Activated T-cell treated with anti-CD3 and anti-CD28 coated beads, Interleukin-2, amount 50 U/mL, for 24 hours (primary cell): ENCODE data around the gene PER1.

Source experiments
- DNase-seq: peaks from one replicate; pipeline ENCODE4 v3.0.0-alpha.2; 2020
- H3K27ac Mint-ChIP-seq: 2 replicates; pipeline ENCODE4 v1.8.0; 2020; ENCODE audit warnings: mild to moderate bottlenecking, mixed read lengths
- H3K27me3 Mint-ChIP-seq: 2 replicates; pipeline ENCODE4 v1.8.0; 2020; ENCODE audit warnings: mixed read lengths
- H3K36me3 Mint-ChIP-seq: 2 replicates; pipeline ENCODE4 v1.8.0; 2020; ENCODE audit warnings: low read depth, mixed read lengths
- H3K4me1 Mint-ChIP-seq: 2 replicates; pipeline ENCODE4 v1.8.0; 2020; ENCODE audit warnings: low read depth, mixed read lengths
- H3K4me3 Mint-ChIP-seq: 2 replicates; pipeline ENCODE4 v1.8.0; 2020; ENCODE audit warnings: mild to moderate bottlenecking, moderate library complexity, mixed read lengths
- H3K9me3 Mint-ChIP-seq: 2 replicates; pipeline ENCODE4 v1.8.0; 2020; ENCODE audit warnings: mixed read lengths

The PER1 gene

DNA sequence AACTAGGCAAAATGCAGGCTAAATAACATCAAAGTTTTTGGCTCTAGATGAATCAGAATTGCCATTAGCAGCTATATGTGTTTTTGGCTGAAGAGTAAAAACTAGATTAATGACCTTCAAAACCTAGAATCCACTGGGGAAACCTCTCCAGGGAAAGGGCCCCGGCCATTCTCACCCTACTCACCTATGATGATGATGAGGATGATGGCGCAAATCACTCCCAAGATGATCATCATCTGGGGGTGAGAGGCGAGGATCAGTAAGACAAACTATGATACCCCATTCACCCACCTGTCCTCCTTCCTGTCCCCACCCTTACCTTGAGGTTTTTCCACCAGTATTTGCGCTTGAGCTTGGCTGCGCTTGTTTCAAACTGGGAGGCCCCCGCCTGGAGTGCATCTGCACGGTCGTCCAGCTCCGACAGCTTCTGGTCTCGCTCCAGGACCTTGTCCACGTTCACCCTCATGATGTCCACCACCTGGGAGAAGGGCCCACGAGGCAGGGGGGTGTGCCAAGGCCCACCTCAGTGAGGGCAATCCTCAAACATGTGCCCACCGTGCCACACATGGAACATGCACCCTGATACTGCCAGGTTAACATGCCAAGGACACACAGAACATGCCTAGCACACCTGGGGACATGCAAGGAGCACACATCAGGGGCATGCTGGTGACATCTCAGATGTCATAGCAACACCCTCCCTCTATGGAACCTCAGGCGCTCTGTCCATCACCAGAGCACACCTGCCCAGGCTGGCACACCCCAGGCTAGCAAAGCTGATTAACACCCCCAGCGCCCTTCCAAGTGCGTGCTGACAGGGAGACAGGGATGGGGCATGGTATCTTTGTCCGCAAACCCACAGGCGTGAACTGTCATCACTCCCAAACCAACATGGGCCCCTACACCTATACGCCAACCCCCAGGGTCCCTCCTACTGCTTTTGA lies 9.4 kb upstream of the PER1 start:
- H3K27me3 Mint-ChIP-seq: no peaks in the 10 kb centered on the region

GRCh38 chr17:8160741-8161221 lies 8.6 kb upstream of the PER1 start:
- Mint-ChIP-seq H3K27me3 (no peaks in the 10 kb centered on the region), H3K4me3 (peak overlapping the region; percentile 87), H3K4me1 (peaks cover 57% of the 10 kb centered on the region), H3K27ac (peak overlapping the region; percentile 95), H3K9me3 (no peaks in the 10 kb centered on the region), H3K36me3 (peaks cover 40% of the 10 kb centered on the region)
- no peak for DNase-seq

More for the DNA sequence above, 9.4 kb upstream of the PER1 start:
- peaks cover 59% of the 10 kb centered on the region for H3K4me1 Mint-ChIP-seq
- peaks cover 40% of the 10 kb centered on the region for H3K36me3 Mint-ChIP-seq
- no peaks in the 10 kb centered on the region for H3K9me3 Mint-ChIP-seq
- H3K4me3 Mint-ChIP-seq: peak overlapping the region; percentile 87
- peak; percentile 42 for DNase-seq
- H3K27ac Mint-ChIP-seq: peak overlapping the region; percentile 95

- Mint-ChIP-seq H3K27me3 (no peaks in the 10 kb centered on the region), H3K4me1 (peaks cover 57% of the 10 kb centered on the region), H3K9me3 (no peaks in the 10 kb centered on the region), H3K27ac (peak overlapping the region; percentile 92), H3K36me3 (peaks cover 40% of the 10 kb centered on the region), H3K4me3 (peak overlapping the region; percentile 40)
- DNase-seq: no peak
Observed at GRCh38 chr17:8160224-8160577, 8.0 kb upstream of the PER1 start.

- H3K9me3 Mint-ChIP-seq: no peaks in the 10 kb centered on the region
- DNase-seq: no peak
- H3K36me3 Mint-ChIP-seq: peaks cover 40% of the 10 kb centered on the region
- H3K4me1 Mint-ChIP-seq: peaks cover 51% of the 10 kb centered on the region
- peak overlapping the region; percentile 92 for H3K27ac Mint-ChIP-seq
- H3K27me3 Mint-ChIP-seq: no peaks in the 10 kb centered on the region
- peak overlapping the region; percentile 40 for H3K4me3 Mint-ChIP-seq
Observed at GRCh38 chr17:8159459-8160223, 7.4 kb upstream of the PER1 start.

DNA sequence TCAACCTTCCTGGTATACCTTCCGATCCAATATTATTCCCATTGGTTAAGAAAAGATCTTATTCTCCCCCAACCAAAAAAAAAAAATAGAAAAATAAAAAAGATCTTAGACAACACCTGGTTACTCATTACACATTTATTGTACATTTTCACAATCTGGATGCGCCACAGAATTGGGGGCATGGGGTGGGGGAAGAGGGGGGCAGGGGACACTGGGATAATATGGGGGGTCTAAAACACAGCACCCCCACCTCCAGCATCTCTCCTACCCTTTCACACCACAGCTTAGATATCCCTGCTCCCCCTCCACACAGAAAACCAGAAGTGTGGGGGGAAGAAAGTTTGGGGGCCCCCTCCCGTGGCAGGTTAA lies 6.8 kb upstream of the PER1 start:
- Mint-ChIP-seq H3K27ac (peak overlapping the region; percentile 92), H3K4me1 (peaks cover 45% of the 10 kb centered on the region), H3K4me3 (peak overlapping the region; percentile 37), H3K27me3 (no peaks in the 10 kb centered on the region), H3K36me3 (peaks cover 40% of the 10 kb centered on the region), H3K9me3 (no peaks in the 10 kb centered on the region)
- no peak for DNase-seq

GRCh38 chr17:8158267-8159031 lies 6.2 kb upstream of the PER1 start:
- DNase-seq: peak; percentile 88
- H3K4me1 Mint-ChIP-seq: peaks cover 42% of the 10 kb centered on the region
- H3K36me3 Mint-ChIP-seq: peaks cover 40% of the 10 kb centered on the region
- H3K4me3 Mint-ChIP-seq: peak overlapping the region; percentile 37
- no peaks in the 10 kb centered on the region for H3K9me3 Mint-ChIP-seq
- H3K27me3 Mint-ChIP-seq: no peaks in the 10 kb centered on the region
- peak overlapping the region; percentile 91 for H3K27ac Mint-ChIP-seq

DNA sequence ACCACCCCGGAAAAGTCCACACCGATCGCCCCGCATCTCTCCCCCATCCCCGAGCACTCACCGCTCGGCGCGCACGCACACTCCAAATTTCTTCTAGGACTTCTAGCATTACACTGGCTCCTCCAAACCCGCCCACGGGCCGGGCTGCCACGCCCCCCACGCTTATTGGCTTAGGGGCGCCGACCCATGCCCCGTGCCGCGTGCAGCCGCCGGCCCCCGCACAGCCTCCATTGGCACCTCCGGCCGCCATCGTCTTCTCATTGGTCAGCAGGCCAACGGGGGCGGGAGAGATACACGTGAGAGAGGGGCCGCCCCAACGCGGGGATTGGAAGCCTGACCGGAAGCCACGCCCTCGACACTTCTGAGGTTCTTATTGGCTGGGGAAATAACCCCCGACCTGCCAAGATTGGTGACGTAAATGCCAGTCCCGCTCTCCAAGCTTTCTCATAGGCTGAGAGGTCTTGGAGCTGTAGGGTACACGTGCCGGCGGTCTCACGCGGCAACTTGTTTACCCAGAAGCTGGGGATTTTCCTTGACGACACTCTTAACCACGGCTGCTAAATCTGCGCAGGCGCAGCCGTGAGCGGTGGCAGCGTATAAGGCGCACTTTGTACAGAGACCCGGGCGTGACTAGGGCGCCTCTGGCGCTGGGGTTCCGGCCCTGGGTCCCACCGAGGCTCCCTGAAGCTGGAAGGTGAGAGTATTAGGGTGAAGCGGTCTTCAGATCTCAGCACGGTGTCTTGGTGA lies 4.2 kb upstream of the PER1 start:
- no peak overlapping the region for H3K27ac Mint-ChIP-seq
- H3K4me1 Mint-ChIP-seq: peaks cover 51% of the 10 kb centered on the region
- no peaks in the 10 kb centered on the region for H3K27me3 Mint-ChIP-seq
- peak; percentile 99 for DNase-seq
- H3K4me3 Mint-ChIP-seq: no peak overlapping the region
- H3K9me3 Mint-ChIP-seq: no peaks in the 10 kb centered on the region
- H3K36me3 Mint-ChIP-seq: peaks cover 40% of the 10 kb centered on the region

GRCh38 chr17:8155996-8156245 lies 3.7 kb upstream of the PER1 start:
- DNase-seq: no peak
- Mint-ChIP-seq H3K27ac (no peak overlapping the region), H3K27me3 (no peaks in the 10 kb centered on the region), H3K9me3 (no peaks in the 10 kb centered on the region), H3K4me1 (peaks cover 49% of the 10 kb centered on the region), H3K36me3 (peaks cover 37% of the 10 kb centered on the region), H3K4me3 (no peak overlapping the region)

DNA sequence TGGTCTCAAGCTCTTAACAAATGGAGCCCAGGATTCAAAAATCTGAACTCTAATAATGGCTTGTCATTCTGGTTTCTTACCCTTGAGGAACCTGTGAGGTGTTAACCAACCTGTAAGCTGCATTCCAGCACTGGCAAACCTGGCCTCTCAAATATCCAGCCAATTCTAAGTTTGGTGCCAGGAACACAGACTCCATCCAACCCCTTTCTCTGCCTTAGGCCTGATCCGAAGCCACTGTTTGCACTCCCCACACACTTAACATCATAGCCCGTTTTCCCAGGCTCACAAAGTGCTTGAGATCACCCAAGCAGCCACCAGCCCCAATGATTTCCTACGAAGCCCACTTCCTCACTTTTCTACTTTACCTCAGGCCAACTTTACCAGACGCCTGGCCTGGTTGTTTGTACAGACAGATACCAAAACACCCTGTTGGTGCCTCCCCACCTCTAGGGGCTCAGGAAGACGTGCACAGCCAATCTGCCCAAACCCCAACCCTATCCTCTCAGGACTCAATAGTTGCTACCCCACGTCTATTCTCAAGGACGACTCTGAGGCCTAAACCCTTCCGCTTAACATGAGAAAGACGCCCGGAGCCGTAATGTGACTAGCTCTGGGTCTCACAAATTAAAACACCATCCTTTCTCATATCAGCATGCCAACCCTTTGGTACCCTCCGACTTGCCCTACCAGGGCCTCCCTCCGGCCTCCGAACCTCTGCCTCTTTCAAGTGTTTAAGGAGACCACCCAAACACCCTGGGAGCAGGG lies 3.2 kb upstream of the PER1 start:
- Mint-ChIP-seq H3K4me3 (no peak overlapping the region), H3K4me1 (peaks cover 49% of the 10 kb centered on the region), H3K27me3 (no peaks in the 10 kb centered on the region), H3K27ac (no peak overlapping the region), H3K36me3 (peaks cover 33% of the 10 kb centered on the region), H3K9me3 (no peaks in the 10 kb centered on the region)
- no peak for DNase-seq

- H3K27me3 Mint-ChIP-seq: no peaks in the 10 kb centered on the region
- no peak overlapping the region for H3K27ac Mint-ChIP-seq
- DNase-seq: no peak
- H3K4me1 Mint-ChIP-seq: peaks cover 49% of the 10 kb centered on the region
- no peak overlapping the region for H3K4me3 Mint-ChIP-seq
- H3K9me3 Mint-ChIP-seq: no peaks in the 10 kb centered on the region
- H3K36me3 Mint-ChIP-seq: peaks cover 33% of the 10 kb centered on the region
Observed at GRCh38 chr17:8154608-8155155, 2.5 kb upstream of the PER1 start.

- no peak overlapping the region for H3K27ac Mint-ChIP-seq
Observed at GRCh38 chr17:8153957-8154607, 1.9 kb upstream of the PER1 start.

DNA sequence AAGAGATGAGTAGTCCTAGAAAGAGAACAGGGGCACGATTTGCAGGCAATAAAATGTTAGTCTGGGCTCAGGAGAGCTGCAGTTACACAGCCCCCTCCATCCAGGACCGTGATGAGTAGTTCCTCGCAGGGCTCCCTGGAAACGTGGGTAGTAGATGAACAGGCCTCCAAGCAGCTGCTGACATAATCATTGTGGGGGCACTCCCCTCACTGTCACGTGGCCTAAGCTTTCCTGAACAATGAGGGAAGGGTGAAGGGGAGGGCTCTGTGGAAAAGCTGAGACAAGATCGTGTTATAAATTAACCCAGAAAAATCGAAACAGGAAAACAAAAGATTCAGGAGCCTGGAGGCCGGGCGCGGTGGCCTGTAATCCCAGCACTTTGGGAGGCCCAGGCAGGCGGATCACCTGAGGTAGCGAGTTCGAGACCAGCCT lies 1.3 kb upstream of the PER1 start:
- peak; percentile 65 for DNase-seq
- peak overlapping the region; percentile 66 for H3K4me3 Mint-ChIP-seq
- H3K4me1 Mint-ChIP-seq: peaks cover 43% of the 10 kb centered on the region
- H3K36me3 Mint-ChIP-seq: peaks cover 35% of the 10 kb centered on the region
- H3K27ac Mint-ChIP-seq: no peak overlapping the region
- H3K9me3 Mint-ChIP-seq: no peaks in the 10 kb centered on the region
- H3K27me3 Mint-ChIP-seq: no peaks in the 10 kb centered on the region

More at GRCh38 chr17:8153957-8154607, 1.9 kb upstream of the PER1 start:
- peaks cover 47% of the 10 kb centered on the region for H3K4me1 Mint-ChIP-seq
- no peaks in the 10 kb centered on the region for H3K9me3 Mint-ChIP-seq
- H3K36me3 Mint-ChIP-seq: peaks cover 34% of the 10 kb centered on the region
- peak overlapping the region; percentile 66 for H3K4me3 Mint-ChIP-seq
- no peaks in the 10 kb centered on the region for H3K27me3 Mint-ChIP-seq
- DNase-seq: peak; percentile 87

- no peaks in the 10 kb centered on the region for H3K27me3 Mint-ChIP-seq
- H3K9me3 Mint-ChIP-seq: no peaks in the 10 kb centered on the region
- no peak overlapping the region for H3K27ac Mint-ChIP-seq
- H3K4me3 Mint-ChIP-seq: peak overlapping the region; percentile 66
- peaks cover 39% of the 10 kb centered on the region for H3K4me1 Mint-ChIP-seq
- no peak for DNase-seq
- H3K36me3 Mint-ChIP-seq: peaks cover 35% of the 10 kb centered on the region
Observed at GRCh38 chr17:8153031-8153451, 837 bp upstream of the PER1 start.
